ENCODE results near the gene PUS3.
"Not testable (repeated sequence)": the region's sequence is repeated elsewhere in the genome, so short reads cannot be mapped to it uniquely, and the experiment has no call there.

PUS3 gene

DNA sequence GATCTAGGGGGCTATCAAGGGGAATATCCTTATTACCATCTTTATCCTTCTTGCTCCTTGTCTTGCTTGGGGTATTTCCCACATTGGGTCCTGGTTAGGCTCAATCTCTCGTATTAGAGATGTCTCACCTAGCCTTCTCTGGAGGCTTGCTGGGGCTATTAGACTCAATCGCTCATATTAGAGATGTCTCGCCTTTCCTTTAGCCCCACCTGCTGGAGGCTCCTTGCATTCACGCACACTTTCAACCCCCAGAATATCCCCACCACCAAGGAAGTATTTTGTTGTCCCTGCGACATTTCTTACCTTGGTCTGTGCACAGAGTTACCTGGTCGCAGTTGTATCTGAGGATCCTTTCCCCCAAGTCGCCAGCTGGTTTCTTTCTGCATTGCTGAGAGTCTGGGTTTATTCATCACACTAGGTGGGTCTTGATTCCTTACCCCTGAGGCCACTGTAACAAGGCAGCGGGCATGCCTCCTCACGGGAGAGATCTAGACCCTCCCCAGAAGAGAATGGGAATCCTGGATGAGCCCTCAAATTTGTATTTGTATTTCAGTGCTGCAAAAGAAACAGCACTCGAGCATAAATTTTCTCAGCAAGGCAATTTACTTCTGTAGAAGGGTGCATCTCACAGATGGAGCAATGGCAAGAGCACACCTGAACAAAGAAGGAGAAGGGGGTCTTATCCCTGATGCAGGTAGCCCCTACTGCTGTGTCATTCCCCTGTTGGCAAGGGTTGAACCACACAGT lies 31.4 kb downstream of the PUS3 start:
- peak in 1 of 2 donors; percentile 11 for DNase-seq (ENCODE audit: low read depth in 2 of 2)

DNA sequence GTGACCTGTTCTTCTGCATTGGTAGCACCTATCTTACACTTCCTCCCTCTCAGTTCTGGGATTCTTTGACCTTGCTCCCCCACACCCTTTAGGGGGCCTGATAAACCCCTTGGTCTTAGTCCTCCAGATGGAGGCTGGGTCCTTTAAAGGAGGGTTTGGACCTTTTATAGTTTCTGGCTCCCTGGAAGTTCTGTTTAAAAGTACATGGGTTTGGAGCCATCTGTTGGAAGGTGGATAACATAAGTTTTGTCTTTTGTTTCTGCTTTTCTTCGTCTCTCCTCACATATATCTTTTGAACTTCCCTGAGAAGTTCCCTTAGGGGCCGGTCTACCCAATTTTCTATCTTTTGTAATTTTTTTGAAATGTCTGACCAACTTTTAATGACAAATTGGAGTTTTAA lies 33.5 kb downstream of the PUS3 start:
- DNase-seq (ENCODE audit: low read depth in 2 of 2) = no peak

DNA sequence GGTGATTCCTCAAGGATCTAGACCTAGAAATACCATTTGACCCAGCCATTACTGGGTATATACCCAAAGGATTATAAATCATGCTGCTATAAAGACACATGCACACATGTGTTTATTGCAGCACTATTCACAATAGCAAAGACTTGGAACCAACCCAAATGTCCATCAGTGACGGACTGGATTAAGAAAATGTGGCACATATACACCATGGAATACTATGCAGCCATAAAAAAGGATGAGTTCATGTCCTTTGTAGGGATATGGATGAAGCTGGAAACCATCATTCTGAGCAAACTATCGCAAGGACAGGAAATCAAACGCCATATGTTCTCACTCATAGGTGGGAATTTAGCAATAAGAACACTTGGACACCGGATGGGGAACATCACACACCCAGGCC lies 37.7 kb downstream of the PUS3 start:
- not testable (repeated sequence) for DNase-seq (ENCODE audit: low read depth in 2 of 2)

DNA sequence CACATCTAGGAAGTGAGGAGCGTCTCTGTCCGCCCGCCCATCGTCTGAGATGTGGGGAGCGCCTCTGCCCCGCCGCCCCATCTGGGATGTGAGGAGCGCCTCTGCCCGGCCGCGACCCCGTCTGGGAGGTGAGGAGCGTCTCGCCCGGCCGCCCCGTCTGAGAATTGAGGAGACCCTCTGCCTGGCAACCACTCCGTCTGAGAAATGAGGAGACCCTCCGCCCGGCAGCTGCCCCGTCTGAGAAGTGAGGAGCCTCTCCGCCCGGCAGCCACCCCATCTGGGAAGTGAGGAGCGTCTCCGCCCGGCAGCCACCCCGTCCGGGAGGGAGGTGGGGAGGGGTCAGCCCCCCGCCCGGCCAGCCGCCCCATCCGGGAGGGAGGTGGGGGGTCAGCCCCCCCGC lies 40.2 kb downstream of the PUS3 start:
- not testable (repeated sequence) for DNase-seq (ENCODE audit: low read depth in 2 of 2)

DNA sequence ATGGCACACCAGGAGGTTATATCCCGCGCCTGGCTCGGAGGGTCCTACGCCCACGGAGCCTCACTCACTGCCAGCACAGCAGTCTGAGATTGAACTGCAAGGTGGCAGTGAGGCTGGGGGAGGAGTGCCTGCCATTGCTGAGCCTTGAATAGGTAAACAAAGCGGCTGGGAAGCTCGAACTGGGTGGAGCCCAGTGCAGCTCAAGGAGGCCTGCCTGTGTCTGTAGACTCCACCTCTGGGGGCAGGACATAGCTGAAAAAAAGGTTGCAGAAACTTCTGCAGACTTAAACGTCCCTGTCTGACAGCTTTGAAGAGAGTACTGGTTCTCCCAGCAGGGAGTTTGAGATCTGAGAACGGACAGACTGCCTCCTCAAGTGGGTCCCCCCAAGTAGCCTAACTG lies 45.3 kb downstream of the PUS3 start:
- not testable (repeated sequence) for DNase-seq (ENCODE audit: low read depth in 2 of 2)

DNA sequence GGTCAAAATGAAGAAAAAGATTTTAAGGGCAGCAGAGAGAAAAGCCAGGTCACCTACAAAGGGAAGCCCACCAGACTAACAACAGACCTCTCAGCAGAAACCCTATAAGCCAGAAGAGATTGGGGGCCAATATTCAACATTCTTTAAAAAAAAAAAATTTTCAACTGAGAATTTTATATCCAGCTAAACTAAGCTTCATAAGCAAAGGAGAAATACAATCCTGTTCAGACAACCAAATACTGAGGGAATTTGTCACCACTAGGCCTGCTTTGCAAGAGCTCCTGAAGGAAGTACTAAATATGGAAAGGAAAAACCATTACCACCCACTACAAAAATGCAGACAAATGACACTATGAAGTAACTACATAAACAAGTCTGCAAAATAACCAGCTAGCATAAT lies 56.8 kb downstream of the PUS3 start:
- DNase-seq (ENCODE audit: low read depth in 2 of 2) = no peak

Measured in stimulated activated CD8-positive, alpha-beta memory T cell treated with anti-CD3 and anti-CD28 coated beads, Interleukin-15, amount 100 ng/mL, for 48 hours (primary cell).